Measurements from ENCODE around the gene NKAPD1.
A peak's percentile ranks its signal among the peaks of the same experiment; 100 is the strongest.
"Not testable (repeated sequence)": the region's sequence is repeated elsewhere in the genome, so short reads cannot be mapped to it uniquely, and the experiment has no call there.

The NKAPD1 gene, protein sequence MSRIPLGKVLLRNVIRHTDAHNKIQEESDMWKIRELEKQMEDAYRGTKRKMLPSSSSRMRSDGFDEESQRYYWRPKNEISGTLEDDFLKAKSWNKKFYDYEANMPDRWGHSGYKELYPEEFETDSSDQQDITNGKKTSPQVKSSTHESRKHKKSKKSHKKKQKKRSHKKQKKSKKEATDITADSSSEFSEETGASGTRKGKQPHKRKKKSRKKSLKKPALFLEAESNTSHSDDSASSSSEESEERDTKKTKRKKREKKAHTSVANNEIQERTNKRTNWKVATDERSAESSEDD

DNA sequence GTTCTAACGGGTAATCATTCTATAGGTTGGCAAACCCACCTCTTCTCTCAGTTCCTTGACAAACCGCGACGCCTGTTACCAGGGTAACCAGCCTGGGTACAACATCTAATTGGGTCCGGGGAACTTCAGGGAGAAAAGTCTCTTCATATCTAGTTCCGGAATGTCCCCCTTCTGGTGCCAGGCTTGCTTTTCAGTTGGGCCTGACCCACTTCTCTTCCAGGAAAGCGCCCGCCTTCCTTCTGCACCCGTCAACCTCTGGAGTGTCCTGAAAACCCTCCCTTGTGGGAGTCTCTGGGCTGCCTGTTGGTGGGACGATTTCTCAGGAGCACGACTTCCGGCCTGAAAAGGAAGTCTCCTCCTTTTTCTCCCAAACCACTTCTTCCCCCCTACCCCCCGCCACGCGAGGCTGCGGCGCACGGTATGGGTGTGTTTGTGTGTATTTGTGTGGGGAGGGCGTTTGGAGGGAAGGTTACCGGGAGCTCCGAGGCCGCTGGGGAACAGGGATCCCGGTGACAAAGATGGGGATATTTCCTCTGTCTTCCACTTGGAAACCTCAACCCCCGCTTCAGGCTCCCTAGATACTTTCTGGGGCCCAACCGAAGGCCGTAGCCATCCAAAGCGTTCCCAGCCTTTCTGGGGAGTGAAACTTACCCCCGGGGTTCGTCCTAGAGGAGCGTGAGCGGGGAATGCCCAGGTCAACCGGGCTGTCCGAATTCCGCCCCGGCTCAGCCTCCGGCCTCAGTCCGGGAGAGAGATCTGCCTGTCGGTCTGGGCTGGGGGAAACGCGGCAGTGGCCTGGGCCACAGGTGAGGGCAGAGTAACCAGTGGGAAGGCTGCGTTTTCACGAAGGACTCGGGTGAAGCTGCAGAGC, at the start of gene NKAPD1, which contains the start of gene PIH1D2:
Gene NKAPD1 (plus strand): TSS at position 359 of the 871 bp plus-strand sequence. CDS start 1,276 bp downstream, outside the sequence.
Gene PIH1D2 (minus strand): TSS at position 77 of the 871 bp plus-strand sequence. CDS start 843 bp downstream, outside the sequence.
- DNase-seq = peak; percentile 82

DNA sequence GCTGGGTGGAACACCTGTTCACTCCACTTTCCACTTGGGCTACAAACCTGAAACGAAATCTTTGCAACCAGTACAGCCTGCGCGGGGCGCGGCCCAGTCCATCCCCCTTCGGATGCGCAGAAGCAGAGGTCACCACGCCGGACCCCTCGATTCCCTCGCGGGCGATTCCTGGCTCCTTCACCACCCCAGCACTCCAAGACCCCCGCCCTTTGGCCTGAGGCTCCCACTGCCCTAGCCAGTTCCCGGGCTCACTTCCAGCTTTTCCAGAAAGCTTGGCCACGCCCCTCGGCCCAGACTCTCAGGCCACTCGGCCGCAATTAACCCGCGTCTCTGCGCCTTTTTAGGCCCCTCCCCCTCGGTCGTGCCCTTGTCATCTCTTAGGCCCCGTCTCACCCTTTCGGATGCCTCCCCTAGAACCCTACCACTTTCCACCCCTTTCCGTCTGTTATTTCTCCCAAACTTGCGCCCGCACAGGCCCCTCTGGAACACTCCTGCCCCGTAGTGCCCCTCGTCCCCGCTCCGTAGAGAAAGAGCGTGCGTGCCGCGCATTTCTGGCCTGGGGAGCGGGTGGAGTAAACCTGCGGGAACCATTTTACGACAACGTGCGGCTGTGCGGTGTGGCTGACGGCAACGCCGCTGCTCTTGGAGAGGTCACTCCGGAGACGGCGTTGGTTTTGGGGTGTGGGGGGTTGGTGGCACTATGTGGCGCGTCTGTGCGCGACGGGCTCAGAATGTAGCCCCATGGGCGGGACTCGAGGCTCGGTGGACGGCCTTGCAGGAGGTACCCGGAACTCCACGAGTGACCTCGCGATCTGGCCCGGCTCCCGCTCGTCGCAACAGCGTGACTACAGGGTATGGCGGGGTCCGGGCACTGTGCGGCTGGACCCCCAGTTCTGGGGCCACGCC, 49.1 kb upstream of the NKAPD1 start, which contains the start of gene DLAT:
Gene DLAT (plus strand): TSS at position 636 of the 906 bp plus-strand sequence. CDS start 65 bp downstream, at position 701.
- DNase-seq = peak; percentile 82

DNA sequence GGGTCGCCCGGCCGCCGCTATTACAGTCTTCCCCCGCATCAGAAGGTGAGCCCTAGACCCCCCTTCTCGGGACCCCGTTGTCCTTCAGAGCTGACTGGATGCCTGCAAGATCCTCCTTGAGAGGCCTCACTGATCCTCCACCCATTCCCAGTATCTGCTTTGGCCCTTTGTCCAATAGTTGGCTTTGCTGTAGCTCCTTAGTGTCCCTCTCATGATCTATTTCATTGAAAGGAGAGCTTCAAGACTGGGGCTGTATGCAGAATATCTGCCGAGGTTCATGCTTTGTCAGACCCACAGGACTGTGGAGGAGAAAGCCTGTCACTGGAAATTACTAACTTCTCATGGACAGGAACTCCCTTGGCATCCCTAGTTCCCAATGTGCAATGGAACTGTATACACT, 48.4 kb upstream of the NKAPD1 start:
- DNase-seq = no peak

DNA sequence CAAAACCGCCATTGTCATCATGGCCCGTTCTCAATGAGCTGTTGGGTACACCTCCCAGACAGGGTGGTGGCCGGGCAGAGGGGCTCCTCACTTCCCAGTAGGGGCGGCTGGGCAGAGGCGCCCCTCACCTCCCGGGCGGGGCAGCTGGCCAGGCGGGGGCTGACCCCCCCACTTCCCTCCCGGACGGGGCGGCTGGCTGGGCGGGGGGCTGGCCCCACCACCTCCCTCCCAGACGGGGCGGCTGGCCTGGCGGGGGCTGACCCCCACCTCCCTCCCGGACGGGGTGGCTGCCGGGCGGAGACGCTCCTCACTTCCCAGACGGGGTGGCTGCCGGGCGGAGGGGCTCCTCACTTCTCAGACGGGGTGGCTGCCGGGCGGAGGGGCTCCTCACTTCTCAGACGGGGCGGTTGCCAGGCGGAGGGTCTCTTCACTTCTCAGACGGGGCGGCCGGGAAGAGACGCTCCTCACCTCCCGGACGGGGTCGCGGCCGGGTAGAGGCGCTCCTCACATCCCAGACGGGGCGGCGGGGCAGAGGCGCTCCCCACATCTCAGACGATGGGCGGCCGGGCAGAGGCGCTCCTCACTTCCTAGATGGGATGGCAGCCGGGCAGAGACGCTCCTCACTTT, 47.2 kb upstream of the NKAPD1 start:
- DNase-seq = not testable (repeated sequence)

DNA sequence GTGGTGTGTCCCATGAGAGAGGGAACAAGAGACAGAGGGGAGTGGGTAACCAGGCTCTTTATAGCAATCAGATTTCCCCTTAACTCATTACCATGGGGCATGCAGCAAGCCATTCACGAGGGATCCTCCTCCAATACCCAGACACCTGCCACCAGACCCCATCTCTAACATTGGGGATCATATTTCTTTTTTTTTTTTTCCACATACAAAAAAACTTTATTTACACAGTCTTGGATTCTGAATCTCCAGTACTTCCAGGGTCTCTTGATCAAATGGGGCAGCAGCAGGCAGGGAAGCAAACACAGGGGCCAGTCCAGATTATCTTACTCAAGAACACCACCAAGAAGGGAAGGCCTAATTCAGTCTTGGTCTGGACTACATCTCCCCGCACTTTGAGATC, 44.6 kb upstream of the NKAPD1 start:
- no peak for DNase-seq

DNA sequence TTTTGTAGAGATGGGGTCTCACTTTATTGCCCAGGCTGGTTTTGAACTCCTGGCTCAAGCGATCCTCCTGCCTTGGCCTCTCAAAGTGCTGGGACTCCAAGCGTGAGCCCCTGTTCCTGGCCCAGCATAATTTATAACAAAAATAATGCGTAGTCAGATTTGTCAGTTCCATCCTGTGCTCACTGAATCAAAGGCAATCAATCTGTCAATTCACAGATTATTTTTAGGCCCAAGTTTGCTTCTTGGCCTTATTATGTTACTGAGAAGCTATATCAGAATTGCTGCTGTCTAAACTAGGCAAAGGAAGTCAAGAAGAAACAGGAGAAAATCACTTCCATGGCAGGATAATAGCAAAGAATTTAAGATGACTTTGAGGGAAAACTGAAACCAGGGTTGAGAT, 40.2 kb upstream of the NKAPD1 start:
- DNase-seq = no peak

DNA sequence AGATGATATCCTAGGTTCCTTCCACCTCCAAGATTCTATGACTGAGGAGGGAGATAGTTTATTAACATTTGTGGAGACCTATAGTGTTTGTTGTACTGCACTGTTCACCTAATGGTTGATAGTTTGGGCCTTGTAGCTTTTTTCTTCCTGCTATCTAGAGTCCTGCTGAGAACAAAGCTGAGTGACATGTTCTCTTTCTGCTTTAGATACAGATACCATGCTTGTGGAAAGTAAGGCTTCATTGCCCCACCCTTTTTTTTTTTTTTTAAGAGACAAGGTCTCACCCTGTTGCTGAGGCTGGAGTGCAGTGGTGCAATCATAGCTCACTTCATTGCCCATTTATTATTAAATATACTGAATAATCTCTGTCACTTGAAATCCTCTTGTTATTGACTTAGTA, 36.6 kb upstream of the NKAPD1 start:
- no peak for DNase-seq

DNA sequence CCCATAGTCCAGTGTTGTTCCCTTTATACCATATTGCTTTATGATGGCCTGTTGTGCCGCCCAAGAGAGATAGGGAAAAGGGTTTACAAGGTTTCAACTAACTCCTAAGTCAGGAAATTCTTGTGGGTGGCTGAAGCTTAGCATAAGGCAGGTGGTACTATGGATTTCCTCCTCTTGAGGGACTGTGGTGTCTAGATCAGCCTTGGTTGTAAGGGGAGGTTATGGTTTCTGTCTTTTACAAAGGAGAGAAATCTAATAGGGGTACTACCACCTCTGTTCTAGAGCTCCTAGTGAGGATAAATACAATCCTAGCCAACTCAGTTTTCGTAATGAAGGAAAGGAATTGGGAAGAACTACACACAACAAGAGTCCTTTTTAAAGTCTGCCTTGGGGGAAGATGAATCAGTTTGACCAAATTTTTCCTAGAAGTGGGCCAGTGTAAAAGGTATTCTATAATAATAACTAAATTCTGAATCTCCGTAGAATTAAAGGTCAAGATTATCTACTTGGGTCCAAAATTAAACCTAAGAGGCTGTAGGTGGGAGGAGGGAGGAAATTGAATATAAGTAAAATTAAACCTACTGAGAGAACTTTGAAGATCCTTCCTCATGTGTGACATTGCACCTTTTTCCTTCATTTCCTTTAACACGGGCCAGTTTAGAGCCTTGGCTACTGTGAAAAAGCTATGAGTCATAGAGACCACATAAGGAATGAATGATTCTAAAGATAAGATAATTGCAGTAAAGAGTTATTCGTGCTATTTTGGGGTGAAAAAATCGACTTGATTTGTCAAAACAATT, 31.7 kb upstream of the NKAPD1 start:
- DNase-seq = no peak

DNA sequence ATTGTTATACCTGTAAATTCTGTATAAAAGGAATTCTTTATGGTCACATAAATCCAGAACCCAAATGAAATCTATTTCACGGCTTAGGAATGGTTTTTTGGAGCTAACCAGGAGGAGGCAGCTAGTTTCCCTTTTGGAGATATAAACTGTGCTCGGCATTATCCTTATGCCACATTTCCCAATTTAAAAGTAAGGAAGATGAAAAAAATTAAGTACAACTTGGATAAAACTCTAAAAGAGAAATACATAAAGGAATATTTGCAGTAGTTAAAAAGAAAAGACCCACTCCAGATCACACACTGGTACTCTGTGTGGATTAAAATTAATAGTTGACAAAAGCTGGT, 31.2 kb upstream of the NKAPD1 start:
- DNase-seq = no peak

DNA sequence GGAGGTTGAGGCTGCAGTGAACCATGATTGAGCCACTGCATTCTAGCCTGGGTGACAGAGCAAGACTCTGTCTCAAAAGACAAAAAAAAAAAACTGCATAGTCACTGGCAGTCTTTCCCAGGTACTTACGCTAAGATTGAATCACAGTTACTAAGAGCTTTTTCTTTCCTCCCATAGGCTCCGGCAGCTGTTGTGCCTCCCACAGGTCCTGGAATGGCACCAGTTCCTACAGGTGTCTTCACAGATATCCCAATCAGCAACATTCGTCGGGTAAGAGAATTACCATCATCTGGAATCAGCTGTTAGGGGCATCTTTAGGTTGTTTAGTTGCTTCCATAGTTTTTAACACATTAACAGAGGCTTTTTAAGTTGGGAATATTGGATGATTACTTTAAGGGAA, 29.1 kb upstream of the NKAPD1 start:
- no peak for DNase-seq

DNA sequence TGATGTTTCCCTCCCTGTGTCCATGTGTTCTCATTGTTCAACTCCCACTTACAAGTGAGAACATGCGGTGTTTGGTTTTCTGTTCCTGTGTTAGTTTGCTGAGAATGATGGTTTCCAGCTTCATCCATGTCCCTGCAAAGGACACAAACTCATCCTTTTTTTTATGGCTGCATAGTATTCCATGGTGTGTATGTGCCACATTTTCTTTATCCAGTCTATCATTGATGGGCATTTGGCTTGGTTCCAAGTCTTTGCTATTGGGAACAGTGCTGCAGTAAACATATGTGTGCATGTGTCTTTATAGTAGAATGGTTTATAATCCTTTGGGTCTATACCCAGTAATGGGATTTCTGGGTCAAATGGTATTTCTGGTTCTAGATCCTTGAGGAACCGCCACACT, 27.5 kb upstream of the NKAPD1 start:
- not testable (repeated sequence) for DNase-seq

DNA sequence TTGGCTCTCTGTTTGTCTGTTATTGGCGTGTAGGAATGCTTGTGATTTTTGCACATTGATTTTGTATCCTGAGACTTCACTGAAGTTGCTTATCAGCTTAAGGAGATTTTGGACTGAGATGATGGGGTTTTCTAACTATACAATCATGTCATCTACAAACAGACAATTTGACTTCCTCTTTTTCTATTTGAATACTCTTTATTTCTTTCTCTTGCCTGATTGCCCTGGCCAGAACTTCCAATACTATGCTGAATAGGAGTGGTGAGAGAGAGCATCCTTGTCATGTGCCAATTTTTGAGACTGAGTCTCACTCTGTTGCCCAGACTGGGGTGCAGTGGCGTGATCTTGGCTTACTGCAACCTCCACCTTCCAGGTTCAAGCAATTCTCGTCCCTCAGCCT, 25.8 kb upstream of the NKAPD1 start:
- DNase-seq = not testable (repeated sequence)

DNA sequence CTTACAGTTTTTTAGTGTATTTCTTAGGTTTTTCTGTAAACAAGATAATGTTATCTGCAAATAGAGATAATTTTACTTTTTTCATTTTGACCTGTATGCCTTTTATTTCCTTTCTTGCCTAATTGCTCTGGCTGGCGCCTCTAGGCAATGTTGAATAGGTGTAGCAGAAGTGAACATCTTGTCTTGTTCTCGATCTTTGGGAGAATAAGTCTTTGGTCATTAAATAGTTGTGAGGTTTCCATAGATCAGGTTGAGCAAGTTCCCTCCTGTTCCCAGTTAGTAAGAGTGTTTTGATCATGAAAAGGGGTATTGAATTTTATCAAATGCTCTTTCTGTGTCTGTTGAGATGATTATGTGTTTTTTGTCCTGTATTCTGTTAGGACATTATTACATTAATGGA, 24.3 kb upstream of the NKAPD1 start:
- no peak for DNase-seq

DNA sequence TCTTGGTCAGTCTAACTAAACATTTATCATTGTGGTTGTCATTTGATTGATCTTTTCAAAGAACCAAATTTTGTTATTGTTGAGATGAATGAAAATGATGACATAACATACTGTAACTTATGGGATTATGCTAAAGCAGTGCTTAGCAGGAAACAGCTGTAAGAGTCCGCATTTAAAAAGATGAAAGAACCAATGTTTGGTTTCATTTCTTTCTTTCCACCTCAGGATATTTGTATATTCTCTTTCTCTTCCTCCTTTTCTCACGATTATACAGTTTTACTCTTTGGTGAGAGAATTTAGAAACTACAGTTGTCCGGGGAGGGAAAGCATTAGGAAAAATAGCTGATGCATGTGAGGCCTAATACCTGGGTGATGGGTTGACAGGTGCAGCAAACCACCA, 23.4 kb upstream of the NKAPD1 start:
- DNase-seq = no peak

DNA sequence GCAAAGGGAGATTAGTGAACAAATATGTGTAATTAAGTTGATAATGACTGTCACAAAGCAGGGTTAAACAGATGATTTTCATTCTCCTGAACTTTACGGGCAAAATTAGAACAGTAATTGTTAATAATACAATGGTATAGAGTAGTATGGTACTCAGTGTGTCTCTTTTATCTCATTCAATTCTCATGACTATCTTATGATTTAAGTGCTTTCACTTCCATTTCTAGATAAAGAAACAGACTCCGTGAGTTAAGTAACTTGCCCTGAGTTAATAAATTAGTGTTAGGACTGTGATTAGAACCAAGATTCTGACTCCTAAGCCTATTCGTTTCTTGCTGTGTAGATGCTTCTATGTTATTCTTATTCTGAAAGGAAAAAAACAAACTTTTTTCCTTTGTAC, 22.3 kb upstream of the NKAPD1 start:
- DNase-seq = no peak

DNA sequence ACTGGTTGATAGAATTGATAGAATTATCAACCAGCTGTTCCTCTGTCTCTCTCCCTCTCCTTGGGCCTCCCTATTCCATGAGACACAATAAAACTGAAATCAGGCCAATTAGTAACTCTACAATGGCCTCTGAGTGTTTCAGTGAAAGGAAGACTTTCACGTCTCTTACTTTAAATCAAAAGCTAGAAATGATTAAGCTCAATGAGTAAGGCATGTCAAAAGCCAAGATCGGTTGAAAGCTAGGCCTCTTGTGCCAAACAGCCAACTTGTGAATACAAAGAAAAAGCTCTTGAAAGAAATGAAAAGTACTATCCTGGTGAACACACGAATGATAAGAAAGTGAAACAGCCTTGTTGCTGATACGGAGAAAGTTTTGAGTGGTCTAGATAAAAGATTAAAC, 16.9 kb upstream of the NKAPD1 start:
- no peak for DNase-seq

DNA sequence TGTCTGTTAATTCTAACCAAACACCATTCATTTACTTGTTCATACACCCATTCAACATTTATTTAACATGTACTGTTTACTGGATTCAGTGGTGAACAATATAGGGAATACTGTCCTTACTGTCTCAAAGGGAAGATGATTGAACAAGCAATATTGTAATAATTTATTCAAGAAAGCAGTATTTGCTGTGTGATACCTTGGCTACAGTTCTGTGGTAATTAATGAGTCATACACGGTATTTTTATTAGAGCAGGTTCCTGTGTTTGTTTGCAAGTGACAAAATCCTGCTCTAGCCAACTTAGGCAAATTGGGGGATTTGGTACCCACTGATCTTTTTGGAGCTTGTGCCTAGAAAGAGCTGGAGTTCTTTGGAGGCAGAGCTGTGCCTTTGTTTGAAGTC, 16.0 kb upstream of the NKAPD1 start:
- DNase-seq = no peak

DNA sequence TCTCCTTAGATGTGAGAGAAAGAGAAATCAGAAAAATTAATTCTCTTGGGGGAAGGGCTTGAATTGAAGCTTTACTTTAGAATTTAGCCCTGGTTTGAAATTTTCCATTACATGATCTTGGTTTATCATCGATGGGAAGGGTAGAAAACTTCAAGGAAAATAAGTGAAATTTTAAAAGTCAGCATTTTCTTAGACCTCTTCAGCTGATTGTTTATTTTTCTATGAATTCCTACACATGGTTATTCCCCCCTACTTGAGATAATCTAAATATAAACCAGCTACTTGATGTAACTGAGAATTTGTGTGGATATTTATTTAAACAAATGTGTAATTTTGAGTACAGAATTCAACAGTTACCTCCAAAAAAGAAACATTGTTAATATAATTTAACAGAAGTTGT, 11.2 kb upstream of the NKAPD1 start:
- no peak for DNase-seq

DNA sequence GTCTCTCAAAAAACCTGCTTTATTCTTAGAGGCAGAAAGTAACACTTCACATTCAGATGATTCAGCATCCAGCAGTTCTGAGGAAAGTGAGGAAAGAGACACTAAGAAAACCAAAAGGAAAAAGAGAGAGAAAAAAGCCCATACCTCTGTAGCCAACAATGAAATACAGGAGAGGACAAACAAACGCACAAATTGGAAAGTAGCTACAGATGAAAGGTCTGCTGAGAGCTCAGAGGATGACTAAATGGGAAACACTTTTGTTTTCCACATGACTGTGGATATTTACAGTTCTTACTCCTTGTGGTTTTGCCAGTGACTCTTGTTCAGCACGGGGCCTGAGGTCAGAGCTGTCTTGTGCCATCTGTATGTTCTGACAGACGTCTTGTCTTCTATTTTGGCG, 8.6 kb downstream of the NKAPD1 start:
- no peak for DNase-seq

DNA sequence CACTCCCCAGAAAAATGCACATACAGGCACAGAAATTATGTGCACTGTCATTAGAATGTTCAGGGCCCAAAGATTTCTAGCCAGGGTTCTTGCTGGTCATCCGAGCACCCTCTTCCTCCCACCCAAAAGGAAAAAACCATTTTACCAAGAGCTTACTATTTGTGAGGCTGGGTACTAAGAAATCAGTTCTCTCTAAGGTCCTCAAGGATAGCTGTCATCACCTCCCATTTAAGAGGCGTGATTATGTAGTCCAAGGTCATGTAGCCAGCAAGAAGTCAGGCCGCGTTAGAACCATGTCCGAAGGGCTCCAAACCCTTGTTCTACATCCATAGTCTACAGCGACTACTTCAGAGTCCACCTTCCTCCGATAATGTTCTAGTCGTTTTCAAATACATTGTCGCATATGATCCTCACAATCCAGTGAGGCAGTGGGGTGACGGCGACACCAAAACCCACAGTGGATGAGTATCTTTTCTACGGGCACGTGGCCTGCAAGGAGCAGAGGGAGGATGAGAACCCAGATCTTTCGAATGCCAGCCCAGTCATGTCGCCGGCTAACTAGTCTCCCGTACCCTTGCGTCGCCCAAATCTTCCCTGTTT, 11.8 kb downstream of the NKAPD1 start:
- DNase-seq = no peak

All from CD4-positive, alpha-beta T cell treated with Interleukin-17A for 4 hours (primary cell).